GM06990 (cell line): ENCODE measurements around the gene BCAS3.
"Not testable (repeated sequence)": the region's sequence is repeated elsewhere in the genome, so short reads cannot be mapped to it uniquely, and the experiment has no call there.

Experiments used
- DNase-seq: peaks from one replicate; pipeline ENCODE4 v3.0.0-alpha.2; 2011; ENCODE audit not compliant: insufficient read length; ENCODE audit errors: extremely low read depth
- H3K27me3 ChIP-seq: replicated peaks from 2 replicates; pipeline ENCODE4 v1.6.0; 2011; ENCODE audit warnings: low read length; ENCODE audit not compliant: control insufficient read depth, insufficient read depth
- H3K36me3 ChIP-seq: 2 replicates; pipeline ENCODE4 v1.5.1; 2011; ENCODE audit warnings: low read length; ENCODE audit not compliant: control insufficient read depth, insufficient read depth
- H3K4me3 ChIP-seq: replicated peaks from 2 replicates; pipeline ENCODE4 v1.5.1; 2011; ENCODE audit warnings: low read depth, mild to moderate bottlenecking, control low read depth, low read length
- TF ChIP-seq, protein P1 (sequence below): IDR thresholded peaks from 2 replicates; pipeline ENCODE4 v1.5.1; 2011; ENCODE audit warnings: low read length, control low read depth, mild to moderate bottlenecking, inconsistent platforms; ENCODE audit not compliant: insufficient read depth, poor library complexity, severe bottlenecking

The BCAS3 gene

GRCh38 chr17:60751884-60752283 is 74.2 kb downstream of the BCAS3 start:
- Histone ChIP-seq H3K36me3 (no peaks in the 10 kb centered on the region), H3K27me3 (no peaks in the 10 kb centered on the region), H3K4me3 (no peak overlapping the region)
- TF ChIP-seq, protein P1, sequence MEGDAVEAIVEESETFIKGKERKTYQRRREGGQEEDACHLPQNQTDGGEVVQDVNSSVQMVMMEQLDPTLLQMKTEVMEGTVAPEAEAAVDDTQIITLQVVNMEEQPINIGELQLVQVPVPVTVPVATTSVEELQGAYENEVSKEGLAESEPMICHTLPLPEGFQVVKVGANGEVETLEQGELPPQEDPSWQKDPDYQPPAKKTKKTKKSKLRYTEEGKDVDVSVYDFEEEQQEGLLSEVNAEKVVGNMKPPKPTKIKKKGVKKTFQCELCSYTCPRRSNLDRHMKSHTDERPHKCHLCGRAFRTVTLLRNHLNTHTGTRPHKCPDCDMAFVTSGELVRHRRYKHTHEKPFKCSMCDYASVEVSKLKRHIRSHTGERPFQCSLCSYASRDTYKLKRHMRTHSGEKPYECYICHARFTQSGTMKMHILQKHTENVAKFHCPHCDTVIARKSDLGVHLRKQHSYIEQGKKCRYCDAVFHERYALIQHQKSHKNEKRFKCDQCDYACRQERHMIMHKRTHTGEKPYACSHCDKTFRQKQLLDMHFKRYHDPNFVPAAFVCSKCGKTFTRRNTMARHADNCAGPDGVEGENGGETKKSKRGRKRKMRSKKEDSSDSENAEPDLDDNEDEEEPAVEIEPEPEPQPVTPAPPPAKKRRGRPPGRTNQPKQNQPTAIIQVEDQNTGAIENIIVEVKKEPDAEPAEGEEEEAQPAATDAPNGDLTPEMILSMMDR = no peak
- no peak for DNase-seq

- TF ChIP-seq, protein P1 = no peak
- H3K36me3 ChIP-seq = no peaks in the 10 kb centered on the region
- H3K4me3 ChIP-seq = no peak overlapping the region
- no peaks in the 10 kb centered on the region for H3K27me3 ChIP-seq
- no peak for DNase-seq
These were observed 75.4 kb downstream of the BCAS3 start for GRCh38 chr17:60752873-60753577.

- TF ChIP-seq, protein P1 = no peak
- Histone ChIP-seq H3K36me3 (no peaks in the 10 kb centered on the region), H3K27me3 (no peaks in the 10 kb centered on the region), H3K4me3 (no peak overlapping the region)
- DNase-seq = no peak
These were observed 76.5 kb downstream of the BCAS3 start for GRCh38 chr17:60754057-60754604.

DNA sequence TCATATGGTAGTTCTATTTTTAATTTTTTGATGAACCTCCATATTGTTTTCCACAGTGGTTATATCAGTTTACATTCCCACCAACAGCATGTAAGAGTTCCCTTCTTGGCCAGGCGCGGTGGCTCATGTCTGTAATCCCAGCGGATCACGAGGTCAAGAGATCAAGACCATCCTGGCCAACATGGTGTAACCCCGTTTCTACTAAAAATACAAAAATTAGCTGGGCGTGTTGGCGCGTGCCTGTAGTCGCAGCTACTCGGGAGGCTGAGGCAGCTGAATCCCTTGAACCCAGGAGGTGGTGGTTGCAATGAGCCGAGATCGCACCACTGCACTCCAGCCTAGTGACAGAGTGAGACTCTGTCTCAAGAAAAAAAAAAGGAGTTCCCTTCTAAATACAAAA is 79.1 kb downstream of the BCAS3 start:
- H3K27me3 ChIP-seq, H3K4me3 ChIP-seq, H3K36me3 ChIP-seq, DNase-seq: not testable (repeated sequence)

- H3K4me3 ChIP-seq = no peak overlapping the region
- DNase-seq = no peak
- TF ChIP-seq, protein P1 = no peak
- H3K36me3 ChIP-seq = no peaks in the 10 kb centered on the region
- no peaks in the 10 kb centered on the region for H3K27me3 ChIP-seq
These were observed 79.8 kb downstream of the BCAS3 start for GRCh38 chr17:60757437-60757836.

GRCh38 chr17:60759756-60760155 is 82.1 kb downstream of the BCAS3 start:
- H3K27me3 ChIP-seq = no peaks in the 10 kb centered on the region
- no peak for DNase-seq
- TF ChIP-seq, protein P1 = no peak
- H3K4me3 ChIP-seq = no peak overlapping the region
- no peaks in the 10 kb centered on the region for H3K36me3 ChIP-seq

DNA sequence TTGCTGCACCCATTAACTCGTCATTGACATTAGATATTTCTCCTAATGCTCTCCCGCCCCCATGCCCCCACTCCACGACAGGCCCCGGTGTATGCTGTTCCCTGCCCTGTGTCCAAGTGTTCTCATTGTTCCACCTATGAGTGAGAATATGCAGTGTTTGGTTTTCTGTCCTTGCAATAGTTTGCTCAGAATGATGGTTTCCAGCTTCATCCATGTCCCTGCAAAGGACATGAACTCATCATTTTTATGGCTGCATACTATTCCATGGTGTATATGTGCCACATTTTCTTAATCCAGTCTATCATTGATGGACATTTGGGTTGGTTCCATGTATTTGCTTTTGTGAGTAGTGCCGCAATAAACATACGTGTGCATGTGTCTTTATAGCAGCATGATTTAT is 83.7 kb downstream of the BCAS3 start:
- not testable (repeated sequence) for H3K36me3 ChIP-seq, H3K4me3 ChIP-seq, H3K27me3 ChIP-seq, DNase-seq
